SH-SY5Y (cell line): Measurements from ENCODE around the gene PAGE5.

Experiments used
- GATA2 ChIP-seq: IDR thresholded peaks from 2 replicates; pipeline ENCODE4 v1.6.1; 2011; ENCODE audit warnings: mild to moderate bottlenecking, low read depth, low read length
- GATA3 ChIP-seq: IDR thresholded peaks from 2 replicates; pipeline ENCODE4 v1.6.1; 2011; ENCODE audit warnings: low read depth, mild to moderate bottlenecking, low read length, moderate library complexity

GRCh38 chrX:55240788-55241340 lies 20.7 kb downstream of the PAGE5 start:
- TF ChIP-seq GATA2 (no peak), GATA3 (no peak)
